ENCODE results near the gene JARID2.

Gene JARID2

GRCh38 chr6:15518878-15519277 lies 273.0 kb downstream of the JARID2 start:
- Histone ChIP-seq H3K4ac (ENCODE audit: low read length) (no peak overlapping the region), H3K23ac (ENCODE audit: low read depth, low read length, poor library complexity) (peak overlapping the region; percentile 58), H3K18ac (ENCODE audit: low read length) (peak overlapping the region; percentile 53), H2AFZ (ENCODE audit: low read length) (no peak overlapping the region), H2BK12ac (ENCODE audit: low read length) (no peak overlapping the region), H4K91ac (ENCODE audit: low read depth, low read length, poor library complexity) (no peak overlapping the region), H3K9me3 (replicated peaks in 1 of 2; ENCODE audit: control insufficient read depth in 2 of 2, insufficient read depth in 1 of 2, low read depth in 1 of 2, low read length in 2 of 2) (peaks cover 2 to 5% of the 10 kb centered on the region in 2 donors), H2AK5ac (ENCODE audit: low read depth, low read length) (no peak overlapping the region), H3K4me3 (ENCODE audit: low read length in 2 of 2) (no peak overlapping the region), H2BK15ac (ENCODE audit: low read length) (no peak overlapping the region), H2BK5ac (ENCODE audit: low read length) (no peak overlapping the region), H3K9ac (ENCODE audit: low read depth, low read length, poor library complexity) (no peak overlapping the region), H3K79me1 (ENCODE audit: low read depth, low read length) (peaks cover 3% of the 10 kb centered on the region), H4K8ac (ENCODE audit: low read depth, low read length) (no peak overlapping the region), H3K27me3 (ENCODE audit: control insufficient read depth in 3 of 3, insufficient read depth in 3 of 3, low read depth in 1 of 3, low read length in 3 of 3) (no peaks in the 10 kb centered on the region), H3K4me2 (ENCODE audit: insufficient read depth, low read length, poor library complexity, severe bottlenecking) (no peak overlapping the region), H3K4me1 (ENCODE audit: control insufficient read depth in 2 of 2, insufficient read depth in 1 of 2, low read depth in 1 of 2, low read length in 2 of 2) (no peaks in the 10 kb centered on the region), H3K36me3 (replicated peaks in 1 of 2; ENCODE audit: control insufficient read depth in 2 of 2, insufficient read depth in 2 of 2, low read length in 2 of 2) (peaks cover 50 to 100% of the 10 kb centered on the region in 2 donors), H2BK120ac (ENCODE audit: low read depth, low read length) (no peak overlapping the region), H3K14ac (ENCODE audit: low read length) (no peak overlapping the region), H3K27ac (replicated peaks; ENCODE audit: low read length) (no peak overlapping the region)
- WGBS, 2 donors (ENCODE audit: extremely low coverage in 2 of 2, insufficient read length in 2 of 2, insufficient replicate concordance in 1 of 2): no CpG with 5 or more reads among the region's 10 CpGs
- no peak for DNase-seq (ENCODE audit: low spot score)

DNA sequence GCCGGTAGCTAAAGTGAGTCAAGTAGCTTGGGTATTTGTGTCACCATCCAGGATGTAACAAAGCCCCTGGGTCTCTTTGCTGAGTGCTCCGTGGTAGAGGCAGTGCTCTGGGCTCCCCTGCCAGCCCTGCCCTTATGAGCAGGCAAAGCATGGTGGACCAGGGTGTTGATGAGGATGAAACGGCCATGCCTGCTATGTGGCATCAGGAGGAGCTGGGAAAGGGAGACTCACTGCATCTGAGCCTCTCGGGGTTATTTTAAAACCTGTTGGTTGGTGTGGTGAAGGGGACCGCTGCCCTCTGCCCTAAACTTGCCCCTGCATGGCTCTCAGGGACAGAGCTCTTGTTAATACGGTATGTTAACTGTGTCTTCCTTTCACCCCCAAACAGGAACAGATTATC lies 273.8 kb downstream of the JARID2 start:
- no CpG with 5 or more reads among the region's 6 CpGs for WGBS, 2 donors (ENCODE audit: extremely low coverage in 2 of 2, insufficient read length in 2 of 2, insufficient replicate concordance in 1 of 2)
- Histone ChIP-seq H3K36me3 (replicated peaks in 1 of 2; ENCODE audit: control insufficient read depth in 2 of 2, insufficient read depth in 2 of 2, low read length in 2 of 2) (peaks cover 50 to 100% of the 10 kb centered on the region in 2 donors), H2AK5ac (ENCODE audit: low read depth, low read length) (no peak overlapping the region), H3K4me2 (ENCODE audit: insufficient read depth, low read length, poor library complexity, severe bottlenecking) (no peak overlapping the region), H4K91ac (ENCODE audit: low read depth, low read length, poor library complexity) (no peak overlapping the region), H3K79me1 (ENCODE audit: low read depth, low read length) (no peaks in the 10 kb centered on the region), H2BK15ac (ENCODE audit: low read length) (no peak overlapping the region), H2BK120ac (ENCODE audit: low read depth, low read length) (no peak overlapping the region), H3K9me3 (replicated peaks in 1 of 2; ENCODE audit: control insufficient read depth in 2 of 2, insufficient read depth in 1 of 2, low read depth in 1 of 2, low read length in 2 of 2) (peaks cover 10 to 11% of the 10 kb centered on the region in 2 donors), H2BK12ac (ENCODE audit: low read length) (no peak overlapping the region), H3K27me3 (ENCODE audit: control insufficient read depth in 3 of 3, insufficient read depth in 3 of 3, low read depth in 1 of 3, low read length in 3 of 3) (no peaks in the 10 kb centered on the region), H3K9ac (ENCODE audit: low read depth, low read length, poor library complexity) (no peak overlapping the region), H3K4ac (ENCODE audit: low read length) (no peak overlapping the region), H3K14ac (ENCODE audit: low read length) (no peak overlapping the region), H3K27ac (replicated peaks; ENCODE audit: low read length) (no peak overlapping the region), H2BK5ac (ENCODE audit: low read length) (no peak overlapping the region), H3K18ac (ENCODE audit: low read length) (no peak overlapping the region), H4K8ac (ENCODE audit: low read depth, low read length) (no peak overlapping the region), H3K4me1 (ENCODE audit: control insufficient read depth in 2 of 2, insufficient read depth in 1 of 2, low read depth in 1 of 2, low read length in 2 of 2) (no peaks in the 10 kb centered on the region), H3K23ac (ENCODE audit: low read depth, low read length, poor library complexity) (no peak overlapping the region), H3K4me3 (ENCODE audit: low read length in 2 of 2) (no peak overlapping the region), H2AFZ (ENCODE audit: low read length) (no peak overlapping the region)
- DNase-seq (ENCODE audit: low spot score): no peak

DNA sequence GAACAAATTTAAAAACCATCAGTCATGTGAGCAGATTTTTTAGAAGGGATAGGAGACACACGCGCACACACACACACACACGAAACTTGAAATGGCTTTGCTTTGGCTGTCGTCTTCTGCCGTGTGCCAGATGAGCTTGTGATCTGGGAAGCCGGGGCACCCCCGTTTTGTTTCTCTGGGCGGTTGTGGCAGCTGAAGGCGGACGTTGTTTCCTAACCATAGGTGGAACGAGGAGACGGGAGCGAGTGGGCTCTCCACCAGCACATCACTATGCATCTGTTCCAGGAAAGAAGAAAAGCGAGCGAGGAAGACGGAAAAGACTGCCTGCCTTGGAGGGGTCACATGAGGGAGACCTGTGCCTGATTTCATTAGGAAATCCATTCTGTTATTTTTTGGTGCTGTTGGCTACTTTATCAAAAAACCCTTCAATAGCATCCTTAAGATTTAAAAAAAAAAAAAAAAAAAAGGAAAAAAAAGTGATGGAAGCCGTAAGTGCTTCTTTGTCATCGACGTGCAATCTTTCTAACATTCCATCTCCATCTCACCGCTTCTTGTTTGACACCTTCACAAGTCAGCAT lies 274.8 kb downstream of the JARID2 start:
- Histone ChIP-seq H3K4ac (ENCODE audit: low read length) (no peak overlapping the region), H3K4me2 (ENCODE audit: insufficient read depth, low read length, poor library complexity, severe bottlenecking) (no peak overlapping the region), H3K14ac (ENCODE audit: low read length) (no peak overlapping the region), H2BK5ac (ENCODE audit: low read length) (no peak overlapping the region), H3K9ac (ENCODE audit: low read depth, low read length, poor library complexity) (no peak overlapping the region), H3K18ac (ENCODE audit: low read length) (no peak overlapping the region), H3K4me1 (ENCODE audit: control insufficient read depth in 2 of 2, insufficient read depth in 1 of 2, low read depth in 1 of 2, low read length in 2 of 2) (no peaks in the 10 kb centered on the region), H2BK12ac (ENCODE audit: low read length) (no peak overlapping the region), H3K27me3 (ENCODE audit: control insufficient read depth in 3 of 3, insufficient read depth in 3 of 3, low read depth in 1 of 3, low read length in 3 of 3) (no peaks in the 10 kb centered on the region), H2BK15ac (ENCODE audit: low read length) (no peak overlapping the region), H4K91ac (ENCODE audit: low read depth, low read length, poor library complexity) (no peak overlapping the region), H2AFZ (ENCODE audit: low read length) (no peak overlapping the region), H3K9me3 (replicated peaks in 1 of 2; ENCODE audit: control insufficient read depth in 2 of 2, insufficient read depth in 1 of 2, low read depth in 1 of 2, low read length in 2 of 2) (peaks cover 14 to 20% of the 10 kb centered on the region in 2 donors), H3K79me1 (ENCODE audit: low read depth, low read length) (no peaks in the 10 kb centered on the region), H4K8ac (ENCODE audit: low read depth, low read length) (no peak overlapping the region), H3K23ac (ENCODE audit: low read depth, low read length, poor library complexity) (no peak overlapping the region), H3K27ac (replicated peaks; ENCODE audit: low read length) (no peak overlapping the region), H3K4me3 (ENCODE audit: low read length in 2 of 2) (no peak overlapping the region), H2BK120ac (ENCODE audit: low read depth, low read length) (no peak overlapping the region), H2AK5ac (ENCODE audit: low read depth, low read length) (no peak overlapping the region), H3K36me3 (replicated peaks in 1 of 2; ENCODE audit: control insufficient read depth in 2 of 2, insufficient read depth in 2 of 2, low read length in 2 of 2) (peaks cover 50 to 93% of the 10 kb centered on the region in 2 donors)
- no CpG with 5 or more reads among the region's 20 CpGs for WGBS, 2 donors (ENCODE audit: extremely low coverage in 2 of 2, insufficient read length in 2 of 2, insufficient replicate concordance in 1 of 2)
- DNase-seq (ENCODE audit: low spot score): no peak

DNA sequence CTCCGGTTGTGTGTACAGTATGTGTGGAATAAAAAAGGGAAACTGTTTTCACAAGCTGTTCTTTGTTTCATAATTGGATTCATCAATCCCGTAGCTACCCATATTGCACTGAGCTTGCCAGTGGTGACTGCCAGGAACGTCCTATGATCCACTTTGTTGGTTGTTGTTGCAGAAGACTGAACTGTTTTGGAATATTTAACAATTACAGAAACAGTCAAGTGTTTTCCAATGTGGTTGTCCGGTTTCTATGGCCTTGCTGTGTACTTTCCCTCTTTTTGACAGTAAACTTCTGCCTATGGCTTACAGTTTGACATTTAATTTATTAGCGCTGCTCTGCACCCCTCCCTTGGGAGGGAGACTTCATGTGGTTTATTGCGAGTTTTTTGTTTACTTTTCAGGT lies 275.7 kb downstream of the JARID2 start:
- no peaks in the 10 kb centered on the region for H3K79me1 ChIP-seq (ENCODE audit: low read depth, low read length)
- no peak overlapping the region for H2BK12ac ChIP-seq (ENCODE audit: low read length)
- no peak overlapping the region for H2BK15ac ChIP-seq (ENCODE audit: low read length)
- H2AFZ ChIP-seq (ENCODE audit: low read length): no peak overlapping the region
- H2BK120ac ChIP-seq (ENCODE audit: low read depth, low read length): no peak overlapping the region
- peaks cover 51 to 92% of the 10 kb centered on the region in 2 donors for H3K36me3 ChIP-seq (replicated peaks in 1 of 2; ENCODE audit: control insufficient read depth in 2 of 2, insufficient read depth in 2 of 2, low read length in 2 of 2)
- no peak for DNase-seq (ENCODE audit: low spot score)
- no peak overlapping the region for H3K18ac ChIP-seq (ENCODE audit: low read length)
- no peak overlapping the region for H4K8ac ChIP-seq (ENCODE audit: low read depth, low read length)
- peaks cover 14 to 29% of the 10 kb centered on the region in 2 donors for H3K9me3 ChIP-seq (replicated peaks in 1 of 2; ENCODE audit: control insufficient read depth in 2 of 2, insufficient read depth in 1 of 2, low read depth in 1 of 2, low read length in 2 of 2)
- no peak overlapping the region for H3K9ac ChIP-seq (ENCODE audit: low read depth, low read length, poor library complexity)
- H4K91ac ChIP-seq (ENCODE audit: low read depth, low read length, poor library complexity): no peak overlapping the region
- H3K4ac ChIP-seq (ENCODE audit: low read length): no peak overlapping the region
- no CpG with 5 or more reads among the region's 6 CpGs for WGBS, 2 donors (ENCODE audit: extremely low coverage in 2 of 2, insufficient read length in 2 of 2, insufficient replicate concordance in 1 of 2)
- no peak overlapping the region for H2AK5ac ChIP-seq (ENCODE audit: low read depth, low read length)
- no peak overlapping the region for H3K4me2 ChIP-seq (ENCODE audit: insufficient read depth, low read length, poor library complexity, severe bottlenecking)
- no peak overlapping the region for H2BK5ac ChIP-seq (ENCODE audit: low read length)
- no peak overlapping the region for H3K14ac ChIP-seq (ENCODE audit: low read length)
- no peak overlapping the region for H3K27ac ChIP-seq (replicated peaks; ENCODE audit: low read length)
- no peaks in the 10 kb centered on the region for H3K4me1 ChIP-seq (ENCODE audit: control insufficient read depth in 2 of 2, insufficient read depth in 1 of 2, low read depth in 1 of 2, low read length in 2 of 2)
- no peak overlapping the region for H3K23ac ChIP-seq (ENCODE audit: low read depth, low read length, poor library complexity)
- no peaks in the 10 kb centered on the region for H3K27me3 ChIP-seq (ENCODE audit: control insufficient read depth in 3 of 3, insufficient read depth in 3 of 3, low read depth in 1 of 3, low read length in 3 of 3)
- H3K4me3 ChIP-seq (ENCODE audit: low read length in 2 of 2): no peak overlapping the region

All from neuronal stem cell (in vitro differentiated cells).